NCI-H1105 treated with DMSO at 0.1 percent for 48 hours (cell line): Measurements from ENCODE around the gene SLC35B2.

Experiments used
- DNase-seq: peaks from one replicate; lab custom pipeline; 2025; lab: John Stamatoyannopoulos, UW

Gene SLC35B2

GRCh38 chr6:44253307-44254101 lies 3.8 kb downstream of the SLC35B2 start:
- DNase-seq, result peak; percentile 25

- DNase-seq, result no peak
Observed at GRCh38 chr6:44251576-44252524, 5.5 kb downstream of the SLC35B2 start.

DNA sequence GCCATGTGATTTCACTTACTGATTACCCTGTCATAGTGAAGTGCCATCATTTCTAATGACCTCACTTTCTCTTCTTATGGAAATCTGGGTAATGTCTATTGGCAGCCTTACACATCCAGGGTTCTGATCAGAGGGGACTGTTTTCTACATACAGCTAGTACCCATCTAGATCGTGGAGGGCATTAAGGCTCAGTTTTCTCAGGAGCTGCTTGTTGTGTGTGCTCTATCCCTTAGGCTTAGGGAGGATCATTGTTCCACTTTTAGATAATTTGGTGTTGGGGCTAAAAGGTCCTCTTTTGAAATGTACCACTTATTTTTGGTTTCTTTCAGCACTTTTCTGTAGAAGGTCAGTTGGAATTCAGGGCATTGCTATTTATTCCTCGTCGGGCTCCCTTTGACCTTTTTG lies 6.6 kb downstream of the SLC35B2 start:
- no peak for DNase-seq

- no peak for DNase-seq
Observed at GRCh38 chr6:44250067-44250717, 7.1 kb downstream of the SLC35B2 start.

DNA sequence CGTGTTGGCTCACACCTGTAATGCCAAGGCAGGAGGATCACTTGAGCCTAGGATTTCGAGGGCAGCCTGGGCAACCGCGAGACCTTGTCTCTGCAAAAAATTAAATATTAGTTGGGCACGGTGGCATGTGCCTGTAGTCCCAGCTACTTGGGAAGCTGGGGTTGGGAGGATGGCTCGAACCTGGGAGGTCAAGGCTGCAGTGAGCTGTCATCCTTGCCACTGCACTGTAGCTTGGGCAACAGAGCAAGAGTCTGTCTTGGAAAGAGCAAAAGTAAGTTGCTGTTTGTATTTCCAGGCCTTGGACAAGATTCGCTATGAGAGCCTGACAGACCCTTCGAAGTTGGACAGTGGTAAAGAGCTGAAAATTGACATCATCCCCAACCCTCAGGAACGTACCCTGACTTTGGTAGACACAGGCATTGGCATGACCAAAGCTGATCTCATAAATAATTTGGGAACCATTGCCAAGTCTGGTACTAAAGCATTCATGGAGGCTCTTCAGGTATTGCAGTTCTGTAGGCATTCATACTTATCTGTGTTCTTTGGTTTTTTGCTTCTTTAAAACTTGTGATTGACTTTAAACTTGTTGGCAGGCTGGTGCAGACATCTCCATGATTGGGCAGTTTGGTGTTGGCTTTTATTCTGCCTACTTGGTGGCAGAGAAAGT lies 8.1 kb downstream of the SLC35B2 start:
- no peak for DNase-seq

GRCh38 chr6:44248579-44248978 lies 8.7 kb downstream of the SLC35B2 start:
- no peak for DNase-seq

DNA sequence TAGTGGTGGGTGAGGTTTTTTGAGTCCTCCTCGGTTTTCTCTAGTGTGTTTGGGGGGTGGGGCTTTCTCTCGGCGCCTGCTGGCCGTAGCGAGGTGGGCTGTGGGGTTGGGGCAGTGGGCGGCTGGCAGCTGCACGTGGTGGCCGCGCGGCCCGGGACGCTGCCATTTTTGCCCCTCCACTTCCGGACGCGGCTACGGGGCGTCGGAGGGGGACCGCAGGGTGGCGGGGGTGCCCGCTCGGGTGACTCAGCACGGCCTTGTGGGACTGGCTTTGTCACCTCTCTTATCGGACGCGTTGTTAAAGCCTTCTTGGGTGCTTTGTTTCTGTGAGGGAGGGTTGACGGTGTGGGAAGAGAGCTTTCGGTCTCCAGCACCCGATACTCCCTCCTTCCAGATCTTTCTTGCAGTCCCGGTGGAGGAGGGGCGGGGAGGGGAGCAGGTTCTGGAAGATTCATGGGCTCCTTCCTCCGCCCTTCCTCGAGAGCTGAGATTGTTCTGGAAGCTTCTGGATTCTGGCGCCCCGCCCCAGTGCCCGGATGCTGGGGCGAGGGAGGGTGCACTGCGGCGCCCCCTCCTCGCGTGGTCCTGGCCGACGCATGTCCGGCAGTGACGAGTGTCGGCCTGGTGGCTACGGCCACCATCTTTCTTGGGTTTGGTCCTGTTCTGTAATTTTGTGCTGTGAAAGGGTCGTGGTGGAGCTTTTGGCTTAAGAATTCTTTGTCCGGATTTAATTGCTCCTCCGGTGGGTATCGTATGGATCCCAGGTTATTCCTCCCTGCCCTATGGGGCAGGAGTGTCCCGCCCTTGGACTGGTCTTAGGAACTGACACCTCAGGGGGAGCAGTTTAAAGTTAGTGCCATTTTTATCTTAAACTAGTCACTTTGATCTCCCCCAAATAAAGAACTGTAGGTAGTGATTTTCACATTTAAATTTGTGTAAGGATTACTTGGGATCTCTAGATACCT lies 9.7 kb downstream of the SLC35B2 start:
- DNase-seq, result peak; percentile 41

- DNase-seq, result peak; percentile 96
Observed at GRCh38 chr6:44246663-44247337, 10.5 kb downstream of the SLC35B2 start, which contains the start of gene HSP90AB1. Gene HSP90AB1 (plus strand): TSS chr6:44247101. CDS start chr6:44248630, 1,529 bp downstream.

- peak; percentile 80 for DNase-seq
Observed at GRCh38 chr6:44245912-44246662, 11.2 kb downstream of the SLC35B2 start.

DNA sequence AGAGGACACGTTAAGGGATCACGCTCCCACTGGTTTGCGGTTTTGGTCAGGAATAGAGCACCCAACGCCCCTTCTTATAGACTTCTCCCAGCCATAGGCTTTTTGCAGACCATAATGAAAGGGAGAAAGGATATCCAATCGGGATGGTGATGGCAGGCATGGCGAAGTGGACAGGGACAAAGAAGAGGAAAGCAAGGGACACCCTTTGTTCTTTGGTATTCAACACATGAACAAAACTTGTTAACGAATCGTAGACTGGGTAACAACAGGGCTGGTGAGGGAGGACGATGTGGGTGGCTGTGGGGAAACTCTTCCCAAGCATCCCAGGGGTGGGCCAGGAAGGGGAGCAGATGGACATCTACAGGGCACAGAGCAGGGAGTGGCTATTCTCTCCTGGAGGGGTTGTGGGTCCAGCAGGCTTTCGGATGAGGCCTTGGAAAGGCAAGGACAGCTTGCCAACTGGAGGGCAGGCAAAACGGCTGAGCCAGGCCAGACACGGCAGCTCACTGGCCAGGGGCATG lies 11.9 kb downstream of the SLC35B2 start:
- no peak for DNase-seq

GRCh38 chr6:44243345-44243744 lies 14.0 kb downstream of the SLC35B2 start:
- no peak for DNase-seq

- no peak for DNase-seq
Observed at GRCh38 chr6:44238687-44239350, 18.5 kb downstream of the SLC35B2 start.

- peak; percentile 61 for DNase-seq
Observed at GRCh38 chr6:44237813-44238433, 19.4 kb downstream of the SLC35B2 start.

GRCh38 chr6:44237021-44237812 lies 20.1 kb downstream of the SLC35B2 start:
- peak; percentile 71 for DNase-seq

DNA sequence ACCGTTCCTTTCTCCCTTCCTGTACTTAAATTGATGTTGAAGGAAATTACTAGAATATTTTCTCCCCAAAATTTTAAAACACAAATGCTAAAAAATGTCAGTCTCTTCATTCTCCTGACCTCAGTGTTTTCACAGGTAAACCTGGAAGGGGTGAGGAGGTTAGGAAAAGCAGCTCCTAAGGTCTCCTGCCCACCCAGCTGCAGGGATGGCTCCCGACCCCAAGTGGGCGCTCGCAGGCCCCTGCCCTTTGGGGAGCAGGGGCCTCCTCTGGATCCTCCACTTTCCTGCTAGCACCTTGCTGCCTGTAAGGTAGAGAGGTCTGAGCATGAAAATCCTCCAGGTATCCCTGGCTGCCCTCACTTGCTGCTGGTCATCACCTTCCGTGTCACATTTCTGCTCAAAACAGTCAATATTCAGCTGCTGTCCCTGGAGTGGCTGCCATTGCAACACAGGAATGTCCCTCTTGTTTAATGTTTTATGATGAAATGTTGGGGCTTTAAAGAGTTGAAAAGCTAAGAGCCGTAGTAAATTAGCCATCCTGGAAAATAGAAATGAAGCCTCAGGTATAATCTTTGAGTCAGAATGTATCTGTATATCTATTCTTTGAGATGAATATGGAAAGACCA lies 21.3 kb downstream of the SLC35B2 start:
- DNase-seq, result no peak

DNA sequence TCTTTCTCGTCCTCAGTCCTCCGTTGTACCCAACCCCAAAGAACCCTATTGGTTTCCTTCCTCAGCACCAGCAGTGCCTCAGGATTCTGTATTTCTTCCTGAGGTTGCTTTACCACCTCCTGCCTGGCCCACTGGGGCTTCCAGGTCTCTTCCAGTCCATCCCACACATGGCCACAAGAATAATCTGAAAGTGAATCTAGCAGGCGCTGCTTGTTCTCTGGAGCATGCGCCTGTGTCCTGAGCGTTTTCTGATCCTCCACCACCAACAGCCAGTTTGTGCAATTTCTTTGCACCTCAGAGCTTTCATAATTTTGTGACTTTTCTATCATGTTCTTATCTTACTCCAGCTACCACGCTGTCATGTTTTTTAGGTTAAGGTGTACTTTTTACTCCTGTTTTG lies 22.1 kb downstream of the SLC35B2 start:
- DNase-seq, result no peak
